ENCODE data around the gene EFCAB12.

DNA sequence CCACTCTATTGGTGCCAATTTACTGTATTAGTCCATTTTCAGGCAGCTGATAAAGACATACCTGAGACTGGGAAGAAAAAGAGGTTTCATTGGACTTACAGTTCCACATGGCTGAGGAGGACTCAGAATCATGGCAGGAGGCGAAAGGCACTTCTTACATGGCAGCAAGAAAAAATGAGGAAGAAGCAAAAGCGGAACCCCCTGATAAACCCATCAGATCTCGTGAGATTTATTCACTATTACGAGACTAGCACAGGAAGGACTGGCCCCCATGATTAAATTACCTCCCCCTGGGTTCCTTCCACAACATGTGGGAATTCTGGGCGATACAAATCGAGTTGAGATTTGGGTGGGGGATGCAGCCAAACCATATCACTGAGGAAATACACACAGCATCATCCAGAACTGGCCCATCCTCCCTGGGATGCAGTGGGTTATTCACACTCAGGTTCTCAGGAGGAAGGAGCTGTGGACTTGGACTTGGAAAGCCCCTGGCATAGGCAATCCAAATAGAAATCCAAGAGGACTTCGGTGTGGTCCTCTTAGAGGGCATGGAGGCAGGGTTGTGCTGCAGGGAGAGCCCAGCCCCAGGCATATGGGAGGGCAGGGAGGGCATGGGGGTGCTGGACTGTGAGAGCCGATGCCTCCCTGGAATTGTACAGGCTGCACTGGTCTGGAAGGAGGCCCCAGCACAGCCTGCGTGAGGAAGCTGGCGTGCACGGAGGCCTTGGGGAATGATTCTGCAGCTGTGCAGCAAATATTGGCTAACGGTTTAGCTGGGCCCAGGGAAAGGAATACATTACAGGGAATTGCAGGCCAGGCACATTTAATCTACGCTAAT lies 62.9 kb downstream of the EFCAB12 start:
- TF ChIP-seq, protein P1, sequence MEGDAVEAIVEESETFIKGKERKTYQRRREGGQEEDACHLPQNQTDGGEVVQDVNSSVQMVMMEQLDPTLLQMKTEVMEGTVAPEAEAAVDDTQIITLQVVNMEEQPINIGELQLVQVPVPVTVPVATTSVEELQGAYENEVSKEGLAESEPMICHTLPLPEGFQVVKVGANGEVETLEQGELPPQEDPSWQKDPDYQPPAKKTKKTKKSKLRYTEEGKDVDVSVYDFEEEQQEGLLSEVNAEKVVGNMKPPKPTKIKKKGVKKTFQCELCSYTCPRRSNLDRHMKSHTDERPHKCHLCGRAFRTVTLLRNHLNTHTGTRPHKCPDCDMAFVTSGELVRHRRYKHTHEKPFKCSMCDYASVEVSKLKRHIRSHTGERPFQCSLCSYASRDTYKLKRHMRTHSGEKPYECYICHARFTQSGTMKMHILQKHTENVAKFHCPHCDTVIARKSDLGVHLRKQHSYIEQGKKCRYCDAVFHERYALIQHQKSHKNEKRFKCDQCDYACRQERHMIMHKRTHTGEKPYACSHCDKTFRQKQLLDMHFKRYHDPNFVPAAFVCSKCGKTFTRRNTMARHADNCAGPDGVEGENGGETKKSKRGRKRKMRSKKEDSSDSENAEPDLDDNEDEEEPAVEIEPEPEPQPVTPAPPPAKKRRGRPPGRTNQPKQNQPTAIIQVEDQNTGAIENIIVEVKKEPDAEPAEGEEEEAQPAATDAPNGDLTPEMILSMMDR (conservative IDR thresholded peaks at IDR 0.05): no peak
- TF ChIP-seq EZH2 (IDR thresholded peaks at IDR 0.05; ENCODE audit: low read depth): no peak
